B cell (primary cell): ENCODE results near the gene ATP8B3.

ENCODE experiments used
- EZH2 ChIP-seq: IDR thresholded peaks from 2 replicates; pipeline ENCODE4 v1.6.1; 2012; ENCODE audit warnings: borderline replicate concordance, low read depth, mild to moderate bottlenecking, moderate library complexity, low read length; ENCODE audit not compliant: insufficient read depth, poor library complexity, severe bottlenecking
- TF ChIP-seq, protein P1 (sequence below): fragments of 200-600 bp; IDR thresholded peaks from one replicate; pipeline ENCODE4 v1.8.0; 2022; ENCODE audit warnings: antibody characterized with exemption, mild to moderate bottlenecking

- TF ChIP-seq, protein P1, sequence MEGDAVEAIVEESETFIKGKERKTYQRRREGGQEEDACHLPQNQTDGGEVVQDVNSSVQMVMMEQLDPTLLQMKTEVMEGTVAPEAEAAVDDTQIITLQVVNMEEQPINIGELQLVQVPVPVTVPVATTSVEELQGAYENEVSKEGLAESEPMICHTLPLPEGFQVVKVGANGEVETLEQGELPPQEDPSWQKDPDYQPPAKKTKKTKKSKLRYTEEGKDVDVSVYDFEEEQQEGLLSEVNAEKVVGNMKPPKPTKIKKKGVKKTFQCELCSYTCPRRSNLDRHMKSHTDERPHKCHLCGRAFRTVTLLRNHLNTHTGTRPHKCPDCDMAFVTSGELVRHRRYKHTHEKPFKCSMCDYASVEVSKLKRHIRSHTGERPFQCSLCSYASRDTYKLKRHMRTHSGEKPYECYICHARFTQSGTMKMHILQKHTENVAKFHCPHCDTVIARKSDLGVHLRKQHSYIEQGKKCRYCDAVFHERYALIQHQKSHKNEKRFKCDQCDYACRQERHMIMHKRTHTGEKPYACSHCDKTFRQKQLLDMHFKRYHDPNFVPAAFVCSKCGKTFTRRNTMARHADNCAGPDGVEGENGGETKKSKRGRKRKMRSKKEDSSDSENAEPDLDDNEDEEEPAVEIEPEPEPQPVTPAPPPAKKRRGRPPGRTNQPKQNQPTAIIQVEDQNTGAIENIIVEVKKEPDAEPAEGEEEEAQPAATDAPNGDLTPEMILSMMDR, result no peak
- TF ChIP-seq EZH2, result no peak
Observed at GRCh38 chr19:1764729-1765128, 47.3 kb downstream of the ATP8B3 start.
